Measurements from ENCODE around the gene CCDC17. TPM values are rescaled to one million over a fixed set of nuclear protein-coding genes. Genes with fewer than 3 reads are reported as not detected.

CCDC17 gene
- total RNA-seq, 1 donor from 2014 or later: 2.8 TPM

DNA sequence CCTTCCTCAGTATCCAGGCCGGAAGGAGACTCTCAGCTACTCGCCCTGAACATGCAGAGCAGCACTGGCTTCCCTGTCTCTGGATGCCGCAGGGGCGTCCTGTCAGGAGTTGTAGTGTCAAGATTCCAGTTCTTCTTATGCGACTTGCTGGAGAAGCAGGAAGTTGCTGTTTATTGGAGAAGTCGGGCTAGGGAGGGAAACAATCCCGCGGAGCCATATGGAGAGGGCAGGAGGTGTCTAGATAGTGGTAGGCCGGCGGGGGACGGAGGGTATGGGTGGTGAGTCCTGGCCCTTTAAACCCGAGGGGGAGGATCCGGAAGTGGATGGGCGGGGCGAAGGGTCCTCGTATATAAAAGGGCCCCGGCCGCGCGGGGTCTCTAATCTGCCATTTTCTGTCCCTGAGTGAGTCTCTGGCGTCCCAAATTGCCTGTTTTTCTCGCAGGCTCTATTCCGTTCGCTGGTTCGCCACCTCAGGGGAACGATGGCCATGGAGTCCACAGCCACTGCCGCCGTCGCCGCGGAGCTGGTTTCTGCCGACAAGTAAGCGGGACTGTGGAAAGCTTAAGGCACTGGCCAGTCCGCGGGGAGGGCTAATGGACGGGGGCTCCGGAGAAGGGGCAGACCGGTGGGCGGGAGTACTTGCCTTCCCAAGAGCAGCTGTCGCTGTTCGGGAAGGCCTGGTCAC, 40.0 kb downstream of the CCDC17 start, which contains the start of gene NASP:
Gene NASP (plus strand): TSS at position 376 of the 685 bp plus-strand sequence. CDS start 106 bp downstream, at position 482.
- no peaks in the 10 kb centered on the region for H3K9me3 Mint-ChIP-seq
- intact Hi-C loops (cut with micrococcal nuclease): loop anchor here (1.0 to 10.0 kb wide), 12 partner anchors 34 to 1552 kb away; partner anchors contain the start of genes AKR1A1, BTBD19, CCDC163 and DYNLT4
- peak within 1 kb of the TSS; percentile 99 for H3K4me3 Mint-ChIP-seq
- peaks cover 22% of the 10 kb centered on the region for H3K4me1 Mint-ChIP-seq
- H3K27me3 Mint-ChIP-seq: no peaks in the 10 kb centered on the region
- peaks cover 16% of the 10 kb centered on the region for H3K36me3 Mint-ChIP-seq (ENCODE audit: low read depth)
- H3K27ac Mint-ChIP-seq: peak within 1 kb of the TSS; percentile 98
- peak; percentile 98 for DNase-seq

DNA sequence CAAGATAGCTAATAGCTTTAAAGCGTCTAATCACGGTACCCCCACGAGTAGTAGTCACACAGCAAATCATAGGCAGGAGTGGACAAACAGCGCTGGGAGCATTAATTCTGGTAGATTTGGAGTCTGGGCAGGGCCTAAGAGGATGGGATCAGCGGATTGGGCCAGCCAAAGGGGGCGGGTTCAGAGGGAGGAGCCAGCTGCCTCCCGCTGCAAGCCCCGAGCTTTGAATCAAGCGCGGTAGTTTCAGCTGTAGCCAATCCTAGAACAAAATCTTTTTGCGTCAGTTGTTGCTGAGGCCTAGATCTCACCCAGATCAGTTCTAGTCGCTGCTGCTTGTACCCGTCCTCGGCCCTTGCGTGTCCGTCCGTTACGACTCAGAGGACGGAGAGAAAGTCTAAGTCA, 40.6 kb downstream of the CCDC17 start:
- Mint-ChIP-seq H3K9me3 (no peaks in the 10 kb centered on the region), H3K27me3 (no peaks in the 10 kb centered on the region), H3K27ac (peak overlapping the region; percentile 98), H3K36me3 (ENCODE audit: low read depth) (peaks cover 15% of the 10 kb centered on the region), H3K4me1 (peaks cover 22% of the 10 kb centered on the region), H3K4me3 (peak overlapping the region; percentile 99)
- intact Hi-C loops (cut with micrococcal nuclease): loop anchor here (1.0 to 10.0 kb wide), 7 partner anchors 33 to 1551 kb away; partner anchors contain the start of genes AKR1A1, BTBD19, DYNLT4 and MUTYH
- DNase-seq: peak; percentile 98

DNA sequence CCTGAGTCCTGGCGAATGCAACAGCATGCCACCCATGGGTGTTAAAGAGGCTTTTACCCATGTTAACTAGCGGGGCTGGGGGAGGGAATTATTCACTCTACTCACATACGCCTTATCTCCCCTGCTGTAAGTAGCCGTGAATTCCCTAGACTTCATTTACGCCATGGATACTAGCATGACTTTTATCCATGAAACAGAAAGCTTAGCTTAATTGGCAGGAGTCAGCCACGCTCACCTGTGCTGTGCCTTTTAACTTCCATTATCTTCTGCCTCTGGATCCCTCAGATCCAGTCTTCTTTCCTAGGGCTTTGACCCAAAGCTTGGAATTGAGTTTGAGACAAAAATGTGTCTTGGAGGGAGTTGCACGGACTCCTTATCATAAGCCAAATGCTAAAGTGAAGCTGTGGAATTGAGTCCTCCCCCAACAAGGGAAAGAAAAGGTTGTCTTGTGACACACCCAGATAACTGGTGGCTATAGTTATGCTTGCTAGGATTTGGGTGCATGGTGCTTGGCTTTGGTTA, 49.7 kb downstream of the CCDC17 start:
- H3K27me3 Mint-ChIP-seq: no peaks in the 10 kb centered on the region
- H3K4me1 Mint-ChIP-seq: peaks cover 2% of the 10 kb centered on the region
- H3K4me3 Mint-ChIP-seq: no peak overlapping the region
- peaks cover 21% of the 10 kb centered on the region for H3K36me3 Mint-ChIP-seq (ENCODE audit: low read depth)
- intact Hi-C loops (cut with micrococcal nuclease): no loop called here
- H3K27ac Mint-ChIP-seq: no peak overlapping the region
- DNase-seq: no peak
- no peaks in the 10 kb centered on the region for H3K9me3 Mint-ChIP-seq

DNA sequence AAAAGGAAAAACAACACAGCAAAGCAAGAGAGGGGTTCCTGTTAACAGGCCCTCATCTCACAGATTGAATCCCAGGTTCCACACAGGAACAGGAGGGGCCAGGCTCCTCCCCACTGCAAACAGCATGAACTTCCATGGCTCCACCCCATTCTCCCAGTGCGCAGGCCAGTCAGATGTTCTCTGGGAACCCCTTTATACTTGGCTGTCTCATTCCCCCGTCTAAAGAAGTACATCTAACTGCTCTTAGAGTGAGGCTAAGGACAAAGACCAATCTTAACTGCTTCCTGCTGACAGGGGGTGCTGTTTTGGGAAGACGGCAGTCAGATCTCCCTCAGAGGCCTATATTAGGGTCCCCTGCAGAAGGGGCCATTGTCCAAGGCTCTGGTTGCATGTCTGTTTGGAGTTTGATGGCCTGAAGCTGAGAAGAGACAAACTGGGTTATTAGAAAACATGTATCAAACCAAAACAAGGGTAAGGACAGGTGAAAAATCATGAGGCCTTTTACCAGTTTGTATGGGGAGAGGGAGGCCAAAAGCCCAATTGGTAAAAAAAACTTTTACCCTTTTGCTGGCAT, 50.5 kb downstream of the CCDC17 start:
- DNase-seq: no peak
- H3K9me3 Mint-ChIP-seq: no peaks in the 10 kb centered on the region
- H3K36me3 Mint-ChIP-seq (ENCODE audit: low read depth): peaks cover 21% of the 10 kb centered on the region
- H3K4me3 Mint-ChIP-seq: no peak overlapping the region
- no peak overlapping the region for H3K27ac Mint-ChIP-seq
- intact Hi-C loops (cut with micrococcal nuclease): no loop called here
- peaks cover 2% of the 10 kb centered on the region for H3K4me1 Mint-ChIP-seq
- no peaks in the 10 kb centered on the region for H3K27me3 Mint-ChIP-seq

DNA sequence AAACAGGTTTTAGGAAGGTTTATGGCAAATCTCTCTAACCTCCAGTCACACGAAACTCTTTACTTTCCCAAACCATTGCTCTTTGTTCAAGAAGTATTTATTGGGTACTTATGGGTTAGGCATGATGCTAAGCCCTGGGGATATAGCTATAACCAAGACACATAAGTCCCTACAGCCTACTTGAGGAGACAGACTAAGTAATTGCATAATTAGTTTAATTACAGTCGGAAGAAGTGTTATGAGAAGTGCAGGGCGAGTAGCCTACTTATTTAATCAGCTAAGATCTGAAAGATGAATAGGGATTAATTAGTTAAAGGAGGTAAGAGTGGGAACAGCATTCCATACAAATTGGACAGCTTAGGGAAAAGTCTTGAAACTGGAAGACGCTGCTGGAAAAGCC, 53.2 kb downstream of the CCDC17 start:
- no peak overlapping the region for H3K4me3 Mint-ChIP-seq
- DNase-seq: no peak
- H3K9me3 Mint-ChIP-seq: no peaks in the 10 kb centered on the region
- intact Hi-C loops (cut with micrococcal nuclease): loop anchor here (1.0 kb wide), 2 partner anchors 58 to 210 kb away; no protein-coding TSS in a partner anchor
- H3K4me1 Mint-ChIP-seq: peaks cover 2% of the 10 kb centered on the region
- no peaks in the 10 kb centered on the region for H3K27me3 Mint-ChIP-seq
- no peak overlapping the region for H3K27ac Mint-ChIP-seq
- H3K36me3 Mint-ChIP-seq (ENCODE audit: low read depth): peaks cover 41% of the 10 kb centered on the region

Other genes with a start within 250 kb of the CCDC17 start
- 1.7 and 2.6 TPM in 2 replicates for gene TESK2, start 132.9 kb downstream of the CCDC17 start, total RNA-seq
- 2.5 TPM in 2 replicates for gene CCDC163, start 124.0 kb downstream of the CCDC17 start, total RNA-seq
- gene MMACHC, start 123.8 kb downstream of the CCDC17 start, total RNA-seq: 9.2 and 9.9 TPM in 2 replicates
- 682 and 710 TPM in 2 replicates for gene PRDX1, start 102.2 kb downstream of the CCDC17 start, total RNA-seq
- 193 and 199 TPM in 2 replicates for gene AKR1A1, start 73.2 kb downstream of the CCDC17 start, total RNA-seq
- gene NASP, start 40.0 kb downstream of the CCDC17 start, total RNA-seq: 263 and 295 TPM in 2 replicates
- gene GPBP1L1, start 62.5 kb upstream of the CCDC17 start, total RNA-seq: 101 and 104 TPM in 2 replicates
- gene TMEM69, start 64.1 kb upstream of the CCDC17 start, total RNA-seq: 29.4 and 38.7 TPM in 2 replicates
- 13.8 and 15.3 TPM in 2 replicates for gene IPP, start 126.6 kb upstream of the CCDC17 start, total RNA-seq
- gene MAST2, start 179.6 kb upstream of the CCDC17 start, total RNA-seq: 31.4 and 33.1 TPM in 2 replicates

Data from activated CD4-positive, alpha-beta T cell treated with anti-CD3 and anti-CD28 coated beads, Interleukin-2, amount 10 ng/mL, durations not matched to agents 24 days and 14 days (primary cell).